Testis (tissue), 2 donors: ENCODE data around the gene THADA.

Experiments
- CTCF ChIP-seq, 3 experiments: fragments of 450-650 bp in 2 of 3; fragments of 200-600 bp in 1 of 3; sonication (generic) in 1 of 3; IDR thresholded peaks; one replicate each; pipeline ENCODE4 v1.5.1; 2016 to 2019; ENCODE audit warnings: antibody characterized with exemption in 3 of 3, mild to moderate bottlenecking in 2 of 3, moderate library complexity in 1 of 3
- POLR2A ChIP-seq: fragments of 450-650 bp; IDR thresholded peaks from one replicate; pipeline ENCODE4 v1.6.1; 2017; ENCODE audit warnings: antibody characterized with exemption, mild to moderate bottlenecking, moderate library complexity

DNA sequence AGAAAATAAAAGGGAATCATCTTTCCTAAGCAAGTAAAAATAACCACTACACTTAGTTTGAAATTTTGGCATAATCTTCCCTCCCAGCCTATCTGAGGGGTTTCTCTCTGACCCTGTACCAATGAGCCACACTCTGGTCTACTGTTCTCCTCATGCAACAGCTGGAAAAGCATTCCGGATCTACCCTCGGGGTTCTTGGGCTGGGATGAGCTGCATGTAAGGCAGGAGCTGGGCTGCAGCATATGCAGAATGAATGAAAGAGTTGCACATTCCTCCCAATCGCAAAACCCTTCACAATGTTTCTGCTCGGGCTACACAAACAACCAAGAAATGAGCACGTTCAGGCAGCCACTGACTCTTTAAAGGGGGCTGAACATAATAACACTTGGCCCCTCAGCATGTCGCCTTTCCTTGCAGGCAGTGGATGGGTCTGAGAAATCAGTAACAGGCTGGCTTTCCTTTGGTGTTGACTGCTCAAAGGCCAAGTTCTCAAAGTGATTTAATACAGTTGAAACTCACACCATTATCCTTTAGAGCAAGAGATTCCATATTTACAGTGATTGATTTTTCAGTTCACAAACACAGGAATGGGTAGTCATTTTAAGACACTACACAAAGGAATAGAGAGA, 189.1 kb downstream of the THADA start:
- no peak for TF ChIP-seq CTCF (IDR thresholded peaks at IDR 0.05)
- TF ChIP-seq POLR2A, result no peak
